ENCODE measurements around the gene KL. TPM values are rescaled to one million over a fixed set of nuclear protein-coding genes. Genes with fewer than 3 reads are reported as not detected.

KL gene
- polyA plus RNA-seq, 1 donor (not counting 4 experiments of a cell fraction or from before 2014, with no cell fraction given): not detected

- Histone ChIP-seq H3K27me3 (ENCODE audit: control insufficient read depth, extremely low read depth, insufficient read depth, low read length) (peaks cover 5% of the 10 kb centered on the region), H3K4me1 (ENCODE audit: control insufficient read depth, extremely low read depth, insufficient read depth, low read length) (no peaks in the 10 kb centered on the region), H3K9ac (ENCODE audit: control insufficient read depth, extremely low read depth, insufficient read depth, low read length) (no peak overlapping the region), H3K9me3 (ENCODE audit: control insufficient read depth, low read depth, low read length) (no peaks in the 10 kb centered on the region), H4K20me1 (ENCODE audit: control insufficient read depth, extremely low read depth, insufficient read depth, low read length) (no peaks in the 10 kb centered on the region), H3K4me3 (ENCODE audit: control insufficient read depth in 2 of 3, extremely low read depth in 1 of 3, insufficient read depth in 2 of 3, low read depth in 1 of 3, low read length in 3 of 3) (no peak overlapping the region), H3K27ac (ENCODE audit: control insufficient read depth, insufficient read depth, low read length) (no peak overlapping the region), H3K9me1 (ENCODE audit: control insufficient read depth, extremely low read depth, insufficient read depth, low read length) (no peaks in the 10 kb centered on the region), H3K4me2 (ENCODE audit: control insufficient read depth, extremely low read depth, insufficient read depth, low read depth, low read length) (no peak overlapping the region), H3K79me2 (ENCODE audit: control insufficient read depth, insufficient read depth, low read length) (no peaks in the 10 kb centered on the region), H2AFZ (ENCODE audit: control insufficient read depth, low read length) (no peak overlapping the region), H3K36me3 (ENCODE audit: control insufficient read depth in 2 of 2, extremely low read depth in 1 of 2, insufficient read depth in 2 of 2, low read length in 2 of 2) (no peaks in the 10 kb centered on the region)
- TF ChIP-seq CTCF (optimal IDR thresholded peaks at IDR 0.05 in 1 of 3, IDR thresholded peaks at IDR 0.05 in 1 of 3, conservative IDR thresholded peaks at IDR 0.05 in 1 of 3; ENCODE audit: extremely low read depth in 1 of 3, insufficient read depth in 2 of 3, low read length in 3 of 3): no peak
- TF ChIP-seq EZH2 (IDR thresholded peaks at IDR 0.05; ENCODE audit: low read length): no peak
- DNase-seq (ENCODE audit: low read depth, low spot score): no peak
- dilution Hi-C loops (cut with MboI; ENCODE audit: extremely low pct_ligation_motif_present, low sequenced_read_pairs): no loop called here
- no peak for FAIRE-seq
These were observed 21.4 kb downstream of the KL start for GRCh38 chr13:33037673-33038072.

GRCh38 chr13:33040090-33040489 is 23.9 kb downstream of the KL start:
- dilution Hi-C loops (cut with MboI; ENCODE audit: extremely low pct_ligation_motif_present, low sequenced_read_pairs): no loop called here
- Histone ChIP-seq H3K36me3 (ENCODE audit: control insufficient read depth in 2 of 2, extremely low read depth in 1 of 2, insufficient read depth in 2 of 2, low read length in 2 of 2) (no peaks in the 10 kb centered on the region), H3K27ac (ENCODE audit: control insufficient read depth, insufficient read depth, low read length) (no peak overlapping the region), H3K9ac (ENCODE audit: control insufficient read depth, extremely low read depth, insufficient read depth, low read length) (no peak overlapping the region), H3K9me3 (ENCODE audit: control insufficient read depth, low read depth, low read length) (no peaks in the 10 kb centered on the region), H3K9me1 (ENCODE audit: control insufficient read depth, extremely low read depth, insufficient read depth, low read length) (no peaks in the 10 kb centered on the region), H3K4me3 (ENCODE audit: control insufficient read depth in 2 of 3, extremely low read depth in 1 of 3, insufficient read depth in 2 of 3, low read depth in 1 of 3, low read length in 3 of 3) (no peak overlapping the region), H2AFZ (ENCODE audit: control insufficient read depth, low read length) (no peak overlapping the region), H3K79me2 (ENCODE audit: control insufficient read depth, insufficient read depth, low read length) (no peaks in the 10 kb centered on the region), H3K4me2 (ENCODE audit: control insufficient read depth, extremely low read depth, insufficient read depth, low read depth, low read length) (no peak overlapping the region), H3K4me1 (ENCODE audit: control insufficient read depth, extremely low read depth, insufficient read depth, low read length) (no peaks in the 10 kb centered on the region), H4K20me1 (ENCODE audit: control insufficient read depth, extremely low read depth, insufficient read depth, low read length) (no peaks in the 10 kb centered on the region), H3K27me3 (ENCODE audit: control insufficient read depth, extremely low read depth, insufficient read depth, low read length) (peaks cover 5% of the 10 kb centered on the region)
- DNase-seq (ENCODE audit: low read depth, low spot score) (no peak), FAIRE-seq (no peak)
- no peak for TF ChIP-seq CTCF (optimal IDR thresholded peaks at IDR 0.05 in 1 of 3, IDR thresholded peaks at IDR 0.05 in 1 of 3, conservative IDR thresholded peaks at IDR 0.05 in 1 of 3; ENCODE audit: extremely low read depth in 1 of 3, insufficient read depth in 2 of 3, low read length in 3 of 3)
- TF ChIP-seq EZH2 (IDR thresholded peaks at IDR 0.05; ENCODE audit: low read length): no peak
